ENCODE results near the gene SFXN3.

Gene SFXN3, protein sequence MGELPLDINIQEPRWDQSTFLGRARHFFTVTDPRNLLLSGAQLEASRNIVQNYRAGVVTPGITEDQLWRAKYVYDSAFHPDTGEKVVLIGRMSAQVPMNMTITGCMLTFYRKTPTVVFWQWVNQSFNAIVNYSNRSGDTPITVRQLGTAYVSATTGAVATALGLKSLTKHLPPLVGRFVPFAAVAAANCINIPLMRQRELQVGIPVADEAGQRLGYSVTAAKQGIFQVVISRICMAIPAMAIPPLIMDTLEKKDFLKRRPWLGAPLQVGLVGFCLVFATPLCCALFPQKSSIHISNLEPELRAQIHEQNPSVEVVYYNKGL

DNA sequence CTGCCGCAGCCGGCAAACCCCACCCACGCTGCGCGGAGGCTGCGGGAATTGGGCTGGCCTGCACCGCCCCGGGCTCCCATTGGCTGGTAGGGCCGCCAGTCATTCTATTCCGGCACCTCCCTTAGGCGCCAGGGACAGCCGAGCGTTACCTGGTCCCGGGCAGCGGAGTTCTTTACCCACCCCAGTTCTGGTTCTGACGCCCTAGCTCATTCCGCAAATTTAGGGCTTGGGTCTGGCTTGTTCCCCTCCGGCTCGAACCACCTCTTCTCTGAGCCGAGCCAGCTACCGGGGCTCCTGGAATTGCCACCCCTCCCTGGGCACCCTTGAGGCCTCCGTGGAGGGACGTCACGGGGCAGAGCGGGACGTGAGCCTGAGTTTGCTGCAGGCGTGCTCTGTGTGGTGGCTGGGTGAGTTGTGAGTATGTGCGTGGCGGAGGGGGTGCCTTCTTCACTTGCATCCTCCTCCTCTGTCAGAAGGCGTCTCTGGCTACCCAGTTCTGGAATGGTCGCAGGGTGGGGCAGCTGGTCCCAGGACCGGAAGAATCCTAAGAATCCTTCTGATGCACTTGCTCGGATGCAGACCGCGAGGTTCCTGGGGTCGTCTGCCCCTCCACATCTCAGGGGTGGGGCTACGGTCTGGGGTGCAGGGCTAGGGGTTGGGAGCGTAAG lies at the start of gene SFXN3, which contains the start of gene PDZD7:
SFXN3 (plus strand) TSS at position 107 of the 668 bp plus-strand sequence. CDS start 3,461 bp downstream, outside the sequence.
PDZD7 (minus strand) TSS at position 2 of the 668 bp plus-strand sequence. CDS start 910 bp downstream, outside the sequence.
- no peak for TF ChIP-seq Cebpa-rat (IDR thresholded peaks at IDR 0.05)
- Histone ChIP-seq H3K4me1 (peaks cover 69 to 84% (median 71%) of the 10 kb centered on the region in 10 experiments), H4K20me1 (peaks cover 5 to 39% (median 17%) of the 10 kb centered on the region in 11 experiments; a peak in 16 of 22 replicates), H3K4me3 (peak within 1 kb of the TSS; percentile 66 to 90 (median 72)), H3K27ac (peak within 1 kb of the TSS; percentile 75 to 93 (median 88)), H3K36me3 (peaks cover 13 to 20% (median 18%) of the 10 kb centered on the region in 11 experiments; a peak in 20 of 22 replicates), H3K9ac (peak within 1 kb of the TSS; percentile 73 to 94 (median 83)), H3K4me2 (peak within 1 kb of the TSS; percentile 95 to 99 (median 98)), H3K9me3 (replicated peaks in 1 of 11) (no peaks in the 10 kb centered on the region), H3K27me3 (no peaks in the 10 kb centered on the region)

DNA sequence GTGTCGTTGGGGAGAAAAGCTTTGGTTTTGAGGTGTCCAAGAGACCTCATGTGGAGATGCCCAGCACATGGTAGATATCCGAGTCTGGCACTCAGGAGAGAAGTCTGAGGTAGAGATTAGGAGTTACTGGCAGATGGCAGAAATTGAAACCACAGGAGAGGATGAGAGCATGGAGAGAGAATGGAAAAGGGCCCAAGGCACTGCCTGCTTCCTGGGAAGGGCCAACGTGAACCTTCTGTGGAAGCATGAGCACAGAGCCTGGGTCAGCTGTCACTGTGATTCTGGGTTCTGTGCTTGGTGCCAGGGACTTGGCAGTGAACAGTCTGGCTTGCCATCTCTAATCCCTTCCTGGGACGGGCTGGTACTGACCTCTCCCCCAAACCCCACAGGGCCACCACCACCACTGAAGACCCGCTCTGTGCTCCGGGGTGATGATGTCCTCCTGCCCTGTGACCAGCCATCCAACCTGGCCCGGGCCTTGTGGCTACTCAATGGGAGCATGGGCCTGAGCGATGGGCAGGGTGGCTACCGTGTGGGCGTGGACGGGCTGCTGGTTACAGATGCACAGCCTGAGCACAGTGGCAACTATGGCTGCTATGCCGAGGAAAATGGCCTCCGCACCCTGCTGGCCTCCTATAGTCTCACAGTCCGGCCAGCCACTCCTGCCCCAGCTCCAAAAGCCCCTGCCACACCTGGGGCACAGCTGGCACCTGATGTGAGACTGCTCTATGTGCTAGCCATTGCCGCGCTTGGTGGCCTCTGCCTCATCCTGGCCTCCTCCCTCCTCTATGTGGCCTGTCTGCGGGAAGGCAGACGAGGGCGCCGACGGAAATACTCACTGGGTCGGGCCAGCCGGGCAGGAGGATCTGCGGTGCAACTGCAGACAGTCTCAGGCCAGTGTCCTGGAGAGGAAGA lies 47.9 kb upstream of the SFXN3 start:
- Histone ChIP-seq H3K27me3 (no peaks in the 10 kb centered on the region), H3K36me3 (peaks cover 50 to 82% (median 68%) of the 10 kb centered on the region in 11 experiments), H3K9ac (no peak overlapping the region; a peak in 1 of 22 replicates), H3K4me2 (no peak overlapping the region), H4K20me1 (peaks cover 0 to 22% (median 5%) of the 10 kb centered on the region in 11 experiments; a peak in 8 of 22 replicates), H3K27ac (no peak overlapping the region), H3K4me1 (peaks cover 14 to 21% (median 20%) of the 10 kb centered on the region in 10 experiments), H3K4me3 (no peak overlapping the region), H3K9me3 (replicated peaks in 1 of 11) (no peaks in the 10 kb centered on the region)
- no peak for TF ChIP-seq Cebpa-rat (IDR thresholded peaks at IDR 0.05)

DNA sequence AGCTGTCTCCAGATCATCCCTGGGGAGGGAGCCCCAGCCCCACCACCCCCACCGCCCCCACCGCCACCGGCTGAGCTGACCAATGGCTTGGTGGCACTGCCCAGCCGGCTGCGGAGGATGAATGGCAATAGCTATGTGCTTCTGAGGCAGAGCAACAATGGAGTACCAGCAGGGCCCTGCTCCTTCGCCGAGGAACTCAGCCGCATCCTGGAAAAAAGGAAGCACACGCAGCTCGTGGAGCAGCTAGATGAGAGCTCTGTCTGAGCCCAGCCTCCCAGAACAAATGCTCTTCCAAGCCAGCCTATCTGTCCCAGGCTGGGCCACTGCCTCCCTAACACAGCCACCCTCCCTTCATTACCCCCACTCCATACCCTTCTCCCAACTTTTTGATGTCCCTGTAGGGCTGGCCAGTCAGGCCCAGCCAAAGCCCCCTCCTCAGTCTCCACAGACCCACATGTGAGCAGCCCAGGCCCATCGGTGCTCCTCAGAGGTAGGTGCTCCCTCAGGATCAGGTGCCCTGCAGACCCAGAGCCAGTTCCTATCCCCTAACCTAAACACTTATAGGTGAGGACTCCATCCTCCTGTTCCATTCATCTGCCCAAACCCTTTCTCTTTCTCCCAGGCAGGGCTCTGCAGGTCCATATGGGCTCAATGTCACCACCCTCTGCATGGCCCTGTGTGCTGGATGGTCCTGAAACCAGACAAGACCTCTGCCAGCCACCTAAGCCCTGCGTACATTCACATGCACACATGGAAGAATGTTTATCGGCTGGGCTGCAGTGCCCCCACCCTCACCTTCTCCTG lies 47.0 kb upstream of the SFXN3 start:
- Histone ChIP-seq H3K9me3 (replicated peaks in 1 of 11) (no peaks in the 10 kb centered on the region), H3K4me2 (no peak overlapping the region), H3K27me3 (no peaks in the 10 kb centered on the region), H3K4me1 (peaks cover 23 to 30% (median 29%) of the 10 kb centered on the region in 10 experiments), H3K36me3 (peaks cover 50 to 82% (median 67%) of the 10 kb centered on the region in 11 experiments), H4K20me1 (peaks cover 0 to 31% (median 10%) of the 10 kb centered on the region in 11 experiments; a peak in 12 of 22 replicates), H3K4me3 (no peak overlapping the region), H3K9ac (no peak overlapping the region), H3K27ac (no peak overlapping the region)
- no peak for TF ChIP-seq Cebpa-rat (IDR thresholded peaks at IDR 0.05)

DNA sequence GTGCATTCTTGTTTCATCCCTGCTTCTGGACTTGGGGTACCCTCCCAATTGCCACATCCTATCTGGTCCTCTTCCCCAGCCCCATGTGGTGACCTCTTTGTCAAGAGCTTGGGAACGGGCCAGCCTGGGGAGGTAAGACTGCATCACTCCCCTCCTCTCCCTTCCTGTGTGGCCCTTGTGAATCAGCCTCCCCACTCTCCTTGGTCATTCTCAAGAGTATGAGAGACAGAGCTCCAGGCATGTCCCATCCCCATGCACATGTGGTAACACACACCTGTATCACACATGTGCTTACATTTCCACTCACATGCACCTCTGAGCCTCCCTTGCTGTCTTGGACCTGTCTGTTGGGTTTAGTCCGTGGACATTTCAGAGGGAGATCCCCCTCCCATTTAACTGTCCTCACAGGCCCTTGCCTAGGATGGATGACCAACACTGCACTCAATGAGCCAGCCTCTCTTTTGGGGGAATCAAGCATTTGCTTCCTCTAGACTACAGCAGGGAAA lies 46.3 kb upstream of the SFXN3 start:
- Histone ChIP-seq H3K9me3 (replicated peaks in 1 of 11) (no peaks in the 10 kb centered on the region), H3K9ac (peak overlapping the region in 2 of 11 experiments; percentile 14 to 31; a peak in 2 of 22 replicates), H3K4me3 (no peak overlapping the region), H3K4me1 (peaks cover 30 to 37% (median 35%) of the 10 kb centered on the region in 10 experiments), H3K27ac (no peak overlapping the region), H3K36me3 (peaks cover 52 to 82% (median 65%) of the 10 kb centered on the region in 11 experiments), H4K20me1 (peaks cover 0 to 37% (median 16%) of the 10 kb centered on the region in 11 experiments; a peak in 13 of 22 replicates), H3K27me3 (no peaks in the 10 kb centered on the region), H3K4me2 (no peak overlapping the region)
- TF ChIP-seq Cebpa-rat (IDR thresholded peaks at IDR 0.05): no peak

DNA sequence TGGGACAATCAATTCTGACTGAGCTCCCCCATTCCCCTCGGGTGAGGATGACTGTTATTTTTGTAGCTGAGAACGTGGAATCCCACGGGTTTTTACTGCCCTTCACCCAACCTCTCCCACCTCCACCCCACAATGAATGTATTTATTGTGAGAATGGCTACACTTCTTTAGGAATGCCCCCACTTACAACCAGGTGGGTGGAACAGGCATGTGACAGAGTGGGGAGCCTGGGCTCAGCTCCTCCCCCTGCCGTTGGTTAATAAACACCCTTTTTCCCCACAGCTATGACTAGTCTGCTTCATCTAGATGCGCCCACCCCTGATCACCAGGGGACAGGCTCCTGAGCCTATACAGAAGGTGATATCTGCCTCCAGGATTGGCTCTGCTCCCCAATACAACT lies 45.7 kb upstream of the SFXN3 start:
- Histone ChIP-seq H3K27ac (no peak overlapping the region), H3K9me3 (replicated peaks in 1 of 11) (no peaks in the 10 kb centered on the region), H3K9ac (peak overlapping the region in 4 of 11 experiments; percentile 4 to 31 (median 14); a peak in 3 of 22 replicates), H4K20me1 (peaks cover 0 to 43% (median 22%) of the 10 kb centered on the region in 11 experiments; a peak in 14 of 22 replicates), H3K27me3 (no peaks in the 10 kb centered on the region), H3K4me3 (no peak overlapping the region), H3K36me3 (peaks cover 52 to 82% (median 65%) of the 10 kb centered on the region in 11 experiments), H3K4me2 (peak overlapping the region in 3 of 11 experiments; percentile 96 to 98 (median 98); a peak in 1 of 22 replicates), H3K4me1 (peaks cover 36 to 43% (median 41%) of the 10 kb centered on the region in 10 experiments)
- no peak for TF ChIP-seq Cebpa-rat (IDR thresholded peaks at IDR 0.05)

DNA sequence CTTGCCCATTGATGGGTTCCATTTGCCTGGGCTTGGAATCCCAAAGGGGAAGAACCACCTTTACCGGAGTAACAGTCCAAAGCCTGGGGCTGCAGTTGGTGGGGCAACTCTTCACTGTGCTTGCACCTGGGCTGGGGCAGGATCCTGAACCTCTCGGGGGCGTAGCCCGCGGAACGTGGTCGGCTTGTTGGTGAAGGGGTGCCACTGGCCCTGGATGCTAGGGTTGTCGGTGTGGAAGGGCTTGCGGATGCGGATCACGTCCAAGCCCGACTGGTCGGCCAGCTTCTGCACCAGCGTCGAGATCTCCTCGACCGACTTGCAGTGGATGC lies 44.4 kb upstream of the SFXN3 start:
- peak overlapping the region; percentile 78 to 88 (median 84) for H3K9ac ChIP-seq
- H3K36me3 ChIP-seq: peaks cover 52 to 82% (median 65%) of the 10 kb centered on the region in 11 experiments
- peaks cover 39 to 50% (median 45%) of the 10 kb centered on the region in 10 experiments for H3K4me1 ChIP-seq
- H3K4me3 ChIP-seq: peak overlapping the region; percentile 76 to 95 (median 86)
- peaks cover 0 to 56% (median 34%) of the 10 kb centered on the region in 11 experiments; a peak in 16 of 22 replicates for H4K20me1 ChIP-seq
- peak overlapping the region; percentile 96 to 100 (median 98) for H3K4me2 ChIP-seq
- TF ChIP-seq Cebpa-rat (IDR thresholded peaks at IDR 0.05): no peak
- peak overlapping the region; percentile 38 to 88 (median 77); a peak in 18 of 22 replicates for H3K27ac ChIP-seq
- no peaks in the 10 kb centered on the region for H3K9me3 ChIP-seq (replicated peaks in 1 of 11)
- H3K27me3 ChIP-seq: no peaks in the 10 kb centered on the region

DNA sequence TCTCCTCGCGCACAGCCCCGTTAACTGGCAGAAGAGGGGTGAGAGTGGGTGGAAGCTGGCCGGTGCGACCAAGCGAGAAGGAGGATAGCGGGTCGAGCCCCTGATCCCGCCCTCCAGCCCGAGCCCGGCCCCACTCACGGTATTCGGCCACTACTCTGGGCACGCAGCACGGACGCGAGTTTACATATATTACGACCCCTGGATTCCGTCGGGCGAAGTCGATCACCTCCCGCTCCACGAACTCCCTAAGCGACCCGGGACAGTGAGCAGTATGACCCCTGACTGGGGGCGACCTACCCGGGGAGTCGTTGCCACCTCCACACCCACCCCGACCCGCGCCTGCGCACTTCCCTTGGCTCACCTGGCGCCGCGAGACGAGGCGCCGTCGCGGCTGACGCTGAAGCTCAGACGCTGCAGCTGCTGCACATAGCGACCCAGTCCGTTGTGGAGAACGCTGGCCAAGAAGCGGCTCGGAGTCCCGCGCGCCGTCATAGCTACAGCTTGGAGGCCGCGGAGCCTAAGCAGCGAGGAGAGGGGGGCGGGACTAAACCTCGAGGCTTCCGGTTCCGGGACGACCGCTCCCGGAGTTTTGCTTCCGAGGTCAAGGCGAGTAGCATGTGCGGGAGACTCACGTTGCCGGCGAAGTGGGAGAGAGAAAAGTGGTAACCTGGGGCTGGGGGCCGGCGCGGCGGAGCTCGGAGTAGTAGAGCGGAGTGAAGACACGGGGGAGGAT lies 43.9 kb upstream of the SFXN3 start, which contains the start of the genes MRPL43 and TWNK:
MRPL43 (minus strand) TSS at position 546 of the 733 bp plus-strand sequence; CDS start at position 492, 54 bp downstream.
TWNK (plus strand) TSS at position 592 of the 733 bp plus-strand sequence. CDS start 668 bp downstream, outside the sequence.
- Histone ChIP-seq H3K9me3 (replicated peaks in 1 of 11) (no peaks in the 10 kb centered on the region), H3K27ac (peak within 1 kb of the TSS; percentile 38 to 88 (median 77); a peak in 21 of 22 replicates), H3K4me2 (peak within 1 kb of the TSS; percentile 96 to 100 (median 98)), H4K20me1 (peaks cover 0 to 60% (median 34%) of the 10 kb centered on the region in 11 experiments; a peak in 16 of 22 replicates), H3K4me3 (peak within 1 kb of the TSS; percentile 76 to 95 (median 86)), H3K36me3 (peaks cover 54 to 82% (median 68%) of the 10 kb centered on the region in 11 experiments), H3K9ac (peak within 1 kb of the TSS; percentile 78 to 88 (median 84)), H3K4me1 (peaks cover 39 to 50% (median 45%) of the 10 kb centered on the region in 10 experiments), H3K27me3 (no peaks in the 10 kb centered on the region)
- TF ChIP-seq Cebpa-rat (IDR thresholded peaks at IDR 0.05): no peak
